Measurements from ENCODE around the gene KRT6C.

KRT6C gene

DNA sequence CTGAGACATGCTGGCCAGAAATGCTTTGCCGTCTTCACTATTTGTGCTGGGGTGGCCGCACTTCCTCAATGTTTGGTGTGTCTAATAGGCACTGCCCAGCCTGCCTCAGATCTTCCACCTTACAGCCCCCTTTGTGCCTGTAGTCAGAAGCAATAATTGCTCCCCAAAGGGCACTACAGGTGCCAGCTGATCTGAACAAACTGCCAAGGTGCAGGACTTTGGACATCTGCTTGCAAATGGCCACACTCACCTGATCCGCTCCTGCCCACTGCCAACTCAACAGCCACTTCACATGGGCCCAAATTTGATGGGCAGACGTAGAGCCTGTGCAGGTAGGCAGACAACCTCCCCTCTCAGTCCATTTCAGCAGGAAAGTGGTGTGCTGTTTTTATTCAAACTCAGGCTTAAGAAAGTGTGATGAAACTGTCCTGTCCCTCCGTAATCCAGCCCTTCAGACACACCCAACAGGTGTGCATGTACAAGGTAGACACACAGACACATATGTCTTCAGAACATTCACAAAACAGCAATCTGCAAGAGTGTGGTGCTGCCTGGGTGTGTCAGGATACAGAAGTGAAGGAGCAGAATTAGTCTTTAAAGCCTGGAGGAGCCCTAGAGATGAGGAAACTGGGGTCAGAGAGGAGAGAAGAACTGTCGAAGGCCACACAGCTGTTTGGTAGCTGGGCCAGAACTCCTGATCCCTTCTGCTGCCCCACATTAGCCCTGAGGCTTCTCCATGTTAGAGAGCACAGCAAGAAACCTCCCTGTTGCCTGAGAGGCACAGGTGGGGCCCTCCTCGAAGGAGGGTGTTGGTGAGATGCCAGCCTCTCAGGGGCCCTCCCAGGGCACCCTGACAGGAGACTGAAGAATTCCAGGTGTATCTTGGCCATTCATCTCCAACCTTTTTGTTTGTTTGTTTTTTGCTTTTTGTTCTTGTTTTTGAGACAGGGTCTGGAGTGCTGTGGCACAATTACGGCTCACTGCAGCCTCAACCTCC lies 35.0 kb downstream of the KRT6C start:
- H3K27me3 ChIP-seq (ENCODE audit: control insufficient read depth, insufficient read depth, low read length) = no peaks in the 10 kb centered on the region
- H3K27ac ChIP-seq = no peak overlapping the region
- H3K79me2 ChIP-seq = no peaks in the 10 kb centered on the region
- no peak overlapping the region for H3K4me2 ChIP-seq (ENCODE audit: low read length)
- no peaks in the 10 kb centered on the region for H3K36me3 ChIP-seq (ENCODE audit: control insufficient read depth, insufficient read depth, low read length)
- no peaks in the 10 kb centered on the region for H3K9me3 ChIP-seq (ENCODE audit: control insufficient read depth, low read length)
- TF ChIP-seq, protein P1, sequence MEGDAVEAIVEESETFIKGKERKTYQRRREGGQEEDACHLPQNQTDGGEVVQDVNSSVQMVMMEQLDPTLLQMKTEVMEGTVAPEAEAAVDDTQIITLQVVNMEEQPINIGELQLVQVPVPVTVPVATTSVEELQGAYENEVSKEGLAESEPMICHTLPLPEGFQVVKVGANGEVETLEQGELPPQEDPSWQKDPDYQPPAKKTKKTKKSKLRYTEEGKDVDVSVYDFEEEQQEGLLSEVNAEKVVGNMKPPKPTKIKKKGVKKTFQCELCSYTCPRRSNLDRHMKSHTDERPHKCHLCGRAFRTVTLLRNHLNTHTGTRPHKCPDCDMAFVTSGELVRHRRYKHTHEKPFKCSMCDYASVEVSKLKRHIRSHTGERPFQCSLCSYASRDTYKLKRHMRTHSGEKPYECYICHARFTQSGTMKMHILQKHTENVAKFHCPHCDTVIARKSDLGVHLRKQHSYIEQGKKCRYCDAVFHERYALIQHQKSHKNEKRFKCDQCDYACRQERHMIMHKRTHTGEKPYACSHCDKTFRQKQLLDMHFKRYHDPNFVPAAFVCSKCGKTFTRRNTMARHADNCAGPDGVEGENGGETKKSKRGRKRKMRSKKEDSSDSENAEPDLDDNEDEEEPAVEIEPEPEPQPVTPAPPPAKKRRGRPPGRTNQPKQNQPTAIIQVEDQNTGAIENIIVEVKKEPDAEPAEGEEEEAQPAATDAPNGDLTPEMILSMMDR (IDR thresholded peaks at IDR 0.05) = no peak
- H3K4me1 ChIP-seq = no peaks in the 10 kb centered on the region
- H3K9ac ChIP-seq = no peak overlapping the region
- H2AFZ ChIP-seq = no peak overlapping the region
- no peak overlapping the region for H3K4me3 ChIP-seq (ENCODE audit: low read depth, low read length)

DNA sequence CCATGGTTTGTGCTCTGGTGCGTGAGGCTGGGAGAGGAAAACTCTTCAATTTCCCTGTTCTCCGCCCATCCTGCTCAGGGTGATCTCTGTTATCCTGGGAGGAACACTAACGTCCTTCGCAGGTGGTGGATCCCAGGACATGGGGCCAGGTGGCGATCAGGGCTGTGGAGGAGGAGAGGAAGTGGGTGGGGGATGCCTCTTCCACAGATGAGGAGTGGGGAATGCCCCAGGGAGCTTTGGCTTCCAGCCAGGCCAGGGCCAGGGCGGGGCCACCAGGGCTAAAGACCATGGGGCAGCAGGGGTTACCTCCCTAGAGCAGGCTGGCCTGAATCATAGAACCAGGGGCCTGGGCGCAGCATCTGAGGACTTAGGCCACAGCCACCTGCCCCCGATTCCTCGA lies 36.1 kb downstream of the KRT6C start:
- no peak overlapping the region for H2AFZ ChIP-seq
- no peak overlapping the region for H3K9ac ChIP-seq
- H3K9me3 ChIP-seq (ENCODE audit: control insufficient read depth, low read length) = no peaks in the 10 kb centered on the region
- no peaks in the 10 kb centered on the region for H3K36me3 ChIP-seq (ENCODE audit: control insufficient read depth, insufficient read depth, low read length)
- no peaks in the 10 kb centered on the region for H3K27me3 ChIP-seq (ENCODE audit: control insufficient read depth, insufficient read depth, low read length)
- TF ChIP-seq, protein P1 (IDR thresholded peaks at IDR 0.05) = no peak
- no peaks in the 10 kb centered on the region for H3K79me2 ChIP-seq
- H3K4me3 ChIP-seq (ENCODE audit: low read depth, low read length) = no peak overlapping the region
- H3K4me2 ChIP-seq (ENCODE audit: low read length) = no peak overlapping the region
- no peaks in the 10 kb centered on the region for H3K4me1 ChIP-seq
- H3K27ac ChIP-seq = no peak overlapping the region

DNA sequence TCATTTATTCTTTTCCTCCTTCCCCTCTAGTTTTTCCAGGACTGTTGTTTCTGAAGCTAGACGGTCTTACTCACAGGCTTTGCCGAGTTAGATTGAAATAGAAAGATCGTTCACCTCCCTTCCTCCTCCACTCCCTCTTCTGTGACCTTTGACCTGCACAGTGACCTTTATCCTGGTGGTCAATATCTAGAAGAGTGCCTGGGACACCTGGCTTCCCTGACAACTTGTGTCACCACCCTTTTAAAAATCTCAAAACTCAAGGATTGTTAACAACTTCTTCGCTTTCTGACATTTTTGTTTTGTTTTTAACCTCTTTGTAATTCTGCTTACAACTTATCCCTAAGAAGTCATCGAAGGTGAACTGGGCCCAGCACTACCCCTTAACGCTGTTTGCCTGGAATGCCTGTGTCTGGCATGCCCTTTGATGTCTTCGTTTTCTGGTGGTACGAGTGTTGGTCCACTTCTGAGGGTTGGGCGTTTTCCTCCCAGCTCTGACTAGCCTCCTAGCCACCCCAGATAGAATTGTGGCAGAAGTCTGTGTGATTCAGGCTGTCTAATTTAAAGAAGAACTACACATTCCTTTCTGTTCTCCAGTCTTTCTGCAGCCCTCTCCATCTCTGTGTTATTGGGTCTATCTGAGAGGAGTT lies 36.7 kb downstream of the KRT6C start:
- H3K4me1 ChIP-seq = no peaks in the 10 kb centered on the region
- H3K4me3 ChIP-seq (ENCODE audit: low read depth, low read length) = no peak overlapping the region
- H2AFZ ChIP-seq = no peak overlapping the region
- no peaks in the 10 kb centered on the region for H3K79me2 ChIP-seq
- H3K4me2 ChIP-seq (ENCODE audit: low read length) = no peak overlapping the region
- H3K36me3 ChIP-seq (ENCODE audit: control insufficient read depth, insufficient read depth, low read length) = no peaks in the 10 kb centered on the region
- H3K27ac ChIP-seq = no peak overlapping the region
- H3K9me3 ChIP-seq (ENCODE audit: control insufficient read depth, low read length) = no peaks in the 10 kb centered on the region
- TF ChIP-seq, protein P1 (IDR thresholded peaks at IDR 0.05) = no peak
- H3K9ac ChIP-seq = no peak overlapping the region
- H3K27me3 ChIP-seq (ENCODE audit: control insufficient read depth, insufficient read depth, low read length) = no peaks in the 10 kb centered on the region

DNA sequence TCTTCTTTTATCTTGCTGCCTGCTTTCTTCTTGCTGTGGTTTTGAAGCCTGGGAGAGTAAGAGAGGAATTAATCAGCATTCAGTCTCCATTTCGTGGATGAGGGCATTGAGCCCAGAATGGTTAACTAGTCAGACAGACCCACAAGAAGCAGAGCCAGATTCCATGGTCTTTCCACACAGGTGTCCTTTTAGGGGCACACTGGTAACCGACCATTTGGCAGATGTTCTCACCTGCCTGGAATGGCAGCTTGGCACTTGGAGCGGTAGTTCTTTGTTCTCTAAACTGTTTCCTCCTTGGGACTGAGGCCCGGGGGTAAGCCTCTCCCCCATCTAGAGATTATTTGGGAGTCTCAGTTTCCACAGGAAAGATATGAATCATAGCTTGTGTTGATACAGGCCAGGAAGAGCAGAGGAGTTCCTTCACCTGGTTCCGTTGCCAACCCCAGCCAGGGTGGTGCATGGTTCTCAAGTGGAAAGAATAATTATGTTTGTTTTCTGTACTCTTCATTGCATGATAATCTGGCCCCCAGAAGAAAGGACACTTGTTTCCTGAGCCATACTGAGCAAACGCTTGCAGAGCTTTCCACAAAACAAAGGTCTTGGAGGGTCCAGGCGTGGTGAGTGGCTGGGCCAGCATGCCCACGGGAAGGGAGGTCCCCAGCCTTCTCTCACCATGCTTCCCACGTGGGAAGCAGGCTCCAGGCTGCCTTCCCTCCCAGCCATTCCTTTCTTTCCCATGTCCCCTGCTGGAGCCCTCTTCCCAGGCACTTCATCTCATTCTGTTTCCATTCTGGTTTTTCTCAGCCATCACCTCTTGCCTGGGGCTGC lies 37.4 kb downstream of the KRT6C start:
- H3K79me2 ChIP-seq = no peaks in the 10 kb centered on the region
- no peak overlapping the region for H3K27ac ChIP-seq
- no peak overlapping the region for H2AFZ ChIP-seq
- H3K4me2 ChIP-seq (ENCODE audit: low read length) = no peak overlapping the region
- H3K27me3 ChIP-seq (ENCODE audit: control insufficient read depth, insufficient read depth, low read length) = no peaks in the 10 kb centered on the region
- TF ChIP-seq, protein P1 (IDR thresholded peaks at IDR 0.05) = no peak
- H3K36me3 ChIP-seq (ENCODE audit: control insufficient read depth, insufficient read depth, low read length) = no peaks in the 10 kb centered on the region
- H3K4me3 ChIP-seq (ENCODE audit: low read depth, low read length) = no peak overlapping the region
- H3K9ac ChIP-seq = no peak overlapping the region
- no peaks in the 10 kb centered on the region for H3K4me1 ChIP-seq
- H3K9me3 ChIP-seq (ENCODE audit: control insufficient read depth, low read length) = no peaks in the 10 kb centered on the region
